WTC11 (cell line): ENCODE data around the gene INSC. TPM values are rescaled to one million over a fixed set of nuclear protein-coding genes. Genes with fewer than 3 reads are reported as not detected.

Source experiments
- ATAC-seq: fragments of 200-7000 bp; cut with Tn5 transposase; 2 replicates; pipeline ENCODE4 v1.10.0; 2021; ENCODE audit warnings: mild to moderate bottlenecking, moderate library complexity
- CTCF ChIA-PET: fragments of 300-600 bp; sonication (Branson Sonifier 250); formaldehyde crosslinking; loops from one replicate; lab custom pipeline; 2021; ENCODE audit warnings: antibody characterized with exemption; lab: Charles Lee
- POLR2A ChIA-PET: fragments of 350-600 bp; sonication (Branson Sonifier 250); formaldehyde crosslinking; loops from one replicate; lab custom pipeline; 2021; ENCODE audit warnings: antibody characterized with exemption; lab: Charles Lee
- DNase-seq: peaks from one replicate; pipeline ENCODE4 v3.0.0; 2021; ENCODE audit warnings: low spot score
- H3K27ac Mint-ChIP-seq: 2 replicates; pipeline ENCODE4 v1.8.0; 2021; ENCODE audit warnings: mixed read lengths
- H3K27me3 Mint-ChIP-seq: 2 replicates; pipeline ENCODE4 v1.8.0; 2021; ENCODE audit warnings: low read depth, mild to moderate bottlenecking, moderate library complexity, mixed read lengths
- H3K36me3 Mint-ChIP-seq: 2 replicates; pipeline ENCODE4 v1.8.0; 2021; ENCODE audit warnings: mixed read lengths
- H3K4me1 Mint-ChIP-seq: 2 replicates; pipeline ENCODE4 v1.8.0; 2022; ENCODE audit warnings: mixed read lengths
- H3K4me3 Mint-ChIP-seq: 2 replicates; pipeline ENCODE4 v1.8.0; 2021; ENCODE audit warnings: mild to moderate bottlenecking, moderate library complexity, mixed read lengths
- H3K9me3 Mint-ChIP-seq: 2 replicates; pipeline ENCODE4 v1.8.0; 2021; ENCODE audit warnings: mixed read lengths
- ARID4B ChIP-seq: sonication (generic); formaldehyde crosslinking; IDR thresholded peaks from 2 replicates; pipeline ENCODE4 v1.8.0; 2023; ENCODE audit warnings: missing genetic modification reagents, mild to moderate bottlenecking, borderline replicate concordance
- CTCF ChIP-seq: fragments of 200-600 bp; IDR thresholded peaks from 2 replicates; pipeline ENCODE4 v1.8.0; 2022; ENCODE audit warnings: antibody characterized with exemption
- ELF4 ChIP-seq: sonication (generic); formaldehyde crosslinking; IDR thresholded peaks from 2 replicates; pipeline ENCODE4 v1.8.1; 2022; ENCODE audit warnings: low read depth, mild to moderate bottlenecking, moderate library complexity, missing genetic modification reagents
- ESRRA ChIP-seq: sonication (generic); formaldehyde crosslinking; IDR thresholded peaks from 2 replicates; pipeline ENCODE4 v1.8.1; 2022; ENCODE audit warnings: mild to moderate bottlenecking, missing genetic modification reagents, borderline replicate concordance
- ETV6 ChIP-seq: sonication (generic); formaldehyde crosslinking; IDR thresholded peaks from 2 replicates; pipeline ENCODE4 v1.8.1; 2022; ENCODE audit warnings: mild to moderate bottlenecking, missing genetic modification reagents
- FOXP1 ChIP-seq: sonication (generic); formaldehyde crosslinking; IDR thresholded peaks from 2 replicates; pipeline ENCODE4 v1.8.0; 2022; ENCODE audit warnings: missing genetic modification reagents, mild to moderate bottlenecking, moderate library complexity, borderline replicate concordance
- IRF1 ChIP-seq: sonication (generic); formaldehyde crosslinking; IDR thresholded peaks from 2 replicates; pipeline ENCODE4 v1.8.0; 2023; ENCODE audit warnings: missing genetic modification reagents
- JAZF1 ChIP-seq: fragments of 250-450 bp; sonication (Bioruptor Pico); IDR thresholded peaks from 2 replicates; pipeline ENCODE4 v1.9.0; 2021; ENCODE audit warnings: moderate library complexity, mild to moderate bottlenecking, inconsistent platforms
- MXD4 ChIP-seq: fragments of 250-450 bp; sonication (Bioruptor Pico); IDR thresholded peaks from 2 replicates; pipeline ENCODE4 v1.8.0; 2021; ENCODE audit warnings: mild to moderate bottlenecking, moderate library complexity, borderline replicate concordance
- NR2C2 ChIP-seq: sonication (generic); formaldehyde crosslinking; IDR thresholded peaks from 2 replicates; pipeline ENCODE4 v1.8.0; 2022; ENCODE audit warnings: mild to moderate bottlenecking, missing genetic modification reagents
- PRDM15 ChIP-seq: sonication (generic); formaldehyde crosslinking; IDR thresholded peaks from 2 replicates; pipeline ENCODE4 v1.8.0; 2022; ENCODE audit warnings: missing genetic modification reagents
- RELA ChIP-seq: sonication (generic); formaldehyde crosslinking; IDR thresholded peaks from 2 replicates; pipeline ENCODE4 v1.8.1; 2022; ENCODE audit warnings: missing genetic modification reagents, mild to moderate bottlenecking, borderline replicate concordance
- SOX15 ChIP-seq: fragments of 250-450 bp; sonication (Bioruptor Pico); IDR thresholded peaks from 2 replicates; pipeline ENCODE4 v1.9.0; 2021; ENCODE audit warnings: mild to moderate bottlenecking
- SP1 ChIP-seq: sonication (generic); formaldehyde crosslinking; conservative IDR thresholded peaks from 2 replicates; pipeline ENCODE4 v1.8.1; 2022; ENCODE audit warnings: missing genetic modification reagents
- TEAD4 ChIP-seq: sonication (generic); formaldehyde crosslinking; IDR thresholded peaks from 2 replicates; pipeline ENCODE4 v1.8.0; 2022; ENCODE audit warnings: mild to moderate bottlenecking, missing genetic modification reagents
- ZNF121 ChIP-seq: sonication (generic); formaldehyde crosslinking; IDR thresholded peaks from 2 replicates; pipeline ENCODE4 v1.8.0; 2023; ENCODE audit warnings: missing genetic modification reagents
- ZNF263 ChIP-seq: sonication (generic); formaldehyde crosslinking; IDR thresholded peaks from 2 replicates; pipeline ENCODE4 v1.8.1; 2022; ENCODE audit warnings: low read depth, mild to moderate bottlenecking, moderate library complexity, missing genetic modification reagents
- ZNF396 ChIP-seq: fragments of 250-450 bp; sonication (Bioruptor Pico); IDR thresholded peaks from 2 replicates; pipeline ENCODE4 v1.8.0; 2021; ENCODE audit warnings: mild to moderate bottlenecking, moderate library complexity, borderline replicate concordance
- ZNF671 ChIP-seq: fragments of 250-450 bp; sonication (Bioruptor Pico); IDR thresholded peaks from 2 replicates; pipeline ENCODE4 v1.8.0; 2021; ENCODE audit warnings: mild to moderate bottlenecking
- total RNA-seq: library from RNA; stranded (reverse); gene quantifications from 3 replicates; pipeline ENCODE4 v1.2.3, GENCODE V29; 2021
- TF ChIP-seq, protein P1 (sequence below): sonication (generic); formaldehyde crosslinking; conservative IDR thresholded peaks from 2 replicates; pipeline ENCODE4 v1.8.1; 2023; ENCODE audit warnings: mild to moderate bottlenecking, low read depth, missing genetic modification reagents, moderate library complexity
- TF ChIP-seq, protein P2 (sequence below): fragments of 250-450 bp; sonication (Bioruptor Pico); IDR thresholded peaks from 2 replicates; pipeline ENCODE4 v1.9.0; 2021; ENCODE audit warnings: moderate library complexity, mild to moderate bottlenecking, inconsistent platforms, borderline replicate concordance
- TF ChIP-seq, protein P3 (sequence below): fragments of 250-450 bp; sonication (Bioruptor Pico); conservative IDR thresholded peaks from 2 replicates; pipeline ENCODE4 v1.9.0; 2021; ENCODE audit warnings: mild to moderate bottlenecking

INSC gene
- total RNA-seq, 1 experiment from 2014 or later = 0.44 TPM

DNA sequence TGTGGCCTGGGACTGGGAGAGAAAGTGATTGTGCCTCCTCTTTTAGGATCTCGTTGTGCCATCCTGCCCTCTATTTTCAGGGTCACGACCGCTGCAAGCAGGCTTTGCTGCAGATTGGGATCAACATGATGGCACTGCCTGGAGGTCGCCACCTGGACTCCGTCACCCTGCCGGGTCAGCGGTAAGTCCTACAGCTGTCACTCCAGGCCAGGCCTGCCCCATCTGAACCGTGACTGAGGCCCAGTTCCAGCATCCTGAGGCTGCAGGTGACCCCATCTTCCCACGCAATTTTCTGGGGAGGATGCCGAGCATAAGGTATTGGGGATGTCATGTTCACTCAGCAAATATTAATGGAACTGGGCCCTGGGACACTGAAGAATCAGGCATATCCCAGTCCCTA is 34.3 kb downstream of the INSC start (continued):
- TF ChIP-seq ARID4B (CRISPR knock-in tag) (no peak), ZNF263 (no peak), ZNF121 (no peak), TEAD4 (CRISPR knock-in tag) (no peak), JAZF1 (CRISPR knock-in tag) (no peak), IRF1 (no peak), NR2C2 (CRISPR knock-in tag) (no peak), ELF4 (CRISPR knock-in tag) (no peak), ETV6 (CRISPR knock-in tag) (no peak), MXD4 (CRISPR knock-in tag) (no peak), RELA (CRISPR knock-in tag) (no peak)
- TF ChIP-seq, protein P1, sequence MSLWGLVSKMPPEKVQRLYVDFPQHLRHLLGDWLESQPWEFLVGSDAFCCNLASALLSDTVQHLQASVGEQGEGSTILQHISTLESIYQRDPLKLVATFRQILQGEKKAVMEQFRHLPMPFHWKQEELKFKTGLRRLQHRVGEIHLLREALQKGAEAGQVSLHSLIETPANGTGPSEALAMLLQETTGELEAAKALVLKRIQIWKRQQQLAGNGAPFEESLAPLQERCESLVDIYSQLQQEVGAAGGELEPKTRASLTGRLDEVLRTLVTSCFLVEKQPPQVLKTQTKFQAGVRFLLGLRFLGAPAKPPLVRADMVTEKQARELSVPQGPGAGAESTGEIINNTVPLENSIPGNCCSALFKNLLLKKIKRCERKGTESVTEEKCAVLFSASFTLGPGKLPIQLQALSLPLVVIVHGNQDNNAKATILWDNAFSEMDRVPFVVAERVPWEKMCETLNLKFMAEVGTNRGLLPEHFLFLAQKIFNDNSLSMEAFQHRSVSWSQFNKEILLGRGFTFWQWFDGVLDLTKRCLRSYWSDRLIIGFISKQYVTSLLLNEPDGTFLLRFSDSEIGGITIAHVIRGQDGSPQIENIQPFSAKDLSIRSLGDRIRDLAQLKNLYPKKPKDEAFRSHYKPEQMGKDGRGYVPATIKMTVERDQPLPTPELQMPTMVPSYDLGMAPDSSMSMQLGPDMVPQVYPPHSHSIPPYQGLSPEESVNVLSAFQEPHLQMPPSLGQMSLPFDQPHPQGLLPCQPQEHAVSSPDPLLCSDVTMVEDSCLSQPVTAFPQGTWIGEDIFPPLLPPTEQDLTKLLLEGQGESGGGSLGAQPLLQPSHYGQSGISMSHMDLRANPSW (CRISPR knock-in tag) = no peak
- TF ChIP-seq, protein P2, sequence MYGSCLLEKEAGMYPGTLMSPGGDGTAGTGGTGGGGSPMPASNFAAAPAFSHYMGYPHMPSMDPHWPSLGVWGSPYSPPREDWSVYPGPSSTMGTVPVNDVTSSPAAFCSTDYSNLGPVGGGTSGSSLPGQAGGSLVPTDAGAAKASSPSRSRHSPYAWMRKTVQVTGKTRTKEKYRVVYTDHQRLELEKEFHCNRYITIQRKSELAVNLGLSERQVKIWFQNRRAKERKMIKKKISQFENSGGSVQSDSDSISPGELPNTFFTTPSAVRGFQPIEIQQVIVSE (CRISPR knock-in tag) = no peak

DNA sequence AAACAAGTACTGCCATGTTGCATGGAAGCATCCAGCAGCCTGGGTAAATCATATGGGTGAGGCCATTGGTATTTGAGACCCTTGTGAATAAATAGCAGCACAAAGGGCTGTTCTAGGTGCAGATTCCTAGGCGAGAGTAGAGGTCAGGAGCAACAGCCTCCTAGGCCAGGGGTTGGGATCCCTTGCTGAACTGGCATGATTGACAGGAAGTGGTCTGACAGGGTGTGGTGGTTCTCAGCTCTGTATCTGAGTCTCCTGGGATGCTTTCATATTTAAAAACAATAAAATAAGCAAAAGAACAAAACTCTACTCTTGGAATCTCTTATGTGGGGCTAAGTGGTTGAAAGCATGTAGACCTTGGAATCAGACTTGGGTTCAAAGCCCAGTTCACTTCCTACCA is 35.8 kb downstream of the INSC start:
- no peak overlapping the region for H3K4me3 Mint-ChIP-seq
- TF ChIP-seq JAZF1 (CRISPR knock-in tag) (no peak), SOX15 (CRISPR knock-in tag) (no peak), FOXP1 (CRISPR knock-in tag) (no peak), ZNF671 (CRISPR knock-in tag) (no peak), ZNF396 (CRISPR knock-in tag) (no peak), PRDM15 (CRISPR knock-in tag) (no peak), ESRRA (CRISPR knock-in tag) (no peak), SP1 (CRISPR knock-in tag) (no peak), CTCF (no peak)
- TF ChIP-seq, protein P3, sequence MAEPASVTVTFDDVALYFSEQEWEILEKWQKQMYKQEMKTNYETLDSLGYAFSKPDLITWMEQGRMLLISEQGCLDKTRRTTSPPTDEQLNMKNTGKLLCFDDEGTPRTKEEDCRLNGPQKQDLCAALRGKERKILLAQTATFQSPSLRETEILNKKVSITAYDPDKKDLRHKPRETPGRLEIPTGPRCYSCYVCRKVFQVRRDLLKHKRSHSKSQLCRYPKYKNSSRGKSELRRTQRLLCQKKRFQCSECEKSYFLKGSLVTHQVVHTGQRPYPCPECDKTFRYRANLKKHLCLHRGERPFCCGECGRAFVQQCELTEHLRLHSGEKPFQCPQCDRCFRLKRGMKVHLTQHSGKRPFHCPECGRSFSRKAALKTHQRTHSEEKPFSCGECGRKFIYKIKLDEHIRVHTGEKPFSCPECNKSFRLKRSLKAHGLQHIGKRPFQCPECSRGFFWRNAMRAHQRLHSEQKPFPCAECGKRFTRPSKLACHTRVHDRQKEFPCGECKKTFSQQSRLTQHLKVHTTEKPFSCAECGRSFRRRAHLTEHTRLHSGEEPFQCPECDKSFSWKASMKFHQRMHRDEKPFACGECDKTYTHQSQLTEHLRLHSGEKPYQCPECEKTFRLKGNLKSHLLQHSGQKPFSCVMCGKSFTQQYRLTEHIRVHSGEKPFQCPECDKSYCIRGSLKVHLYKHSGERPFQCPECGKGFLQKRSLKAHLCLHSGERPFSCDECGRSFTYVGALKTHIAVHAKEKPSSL = no peak

More for the DNA sequence above, 35.8 kb downstream of the INSC start:
- ATAC-seq (no peak), DNase-seq (no peak)
- Mint-ChIP-seq H3K36me3 (no peaks in the 10 kb centered on the region), H3K4me1 (peaks cover 3% of the 10 kb centered on the region; the same call in 1 of the 2 replicates), H3K9me3 (no peaks in the 10 kb centered on the region), H3K27me3 (no peaks in the 10 kb centered on the region), H3K27ac (no peak overlapping the region)
- ChIA-PET CTCF (interaction anchor here (1.4 kb wide), 1 partner anchor 242 kb away, joined by 5 read pairs; no protein-coding TSS in a partner anchor), POLR2A (no interaction called here)
